ENCODE measurements around the gene SLC1A2. TPM values are rescaled to one million over a fixed set of nuclear protein-coding genes. Genes with fewer than 3 reads are reported as not detected.

SLC1A2 gene
- polyA plus RNA-seq, 3 donors = 0.22 to 13.1 (median 0.37) TPM

DNA sequence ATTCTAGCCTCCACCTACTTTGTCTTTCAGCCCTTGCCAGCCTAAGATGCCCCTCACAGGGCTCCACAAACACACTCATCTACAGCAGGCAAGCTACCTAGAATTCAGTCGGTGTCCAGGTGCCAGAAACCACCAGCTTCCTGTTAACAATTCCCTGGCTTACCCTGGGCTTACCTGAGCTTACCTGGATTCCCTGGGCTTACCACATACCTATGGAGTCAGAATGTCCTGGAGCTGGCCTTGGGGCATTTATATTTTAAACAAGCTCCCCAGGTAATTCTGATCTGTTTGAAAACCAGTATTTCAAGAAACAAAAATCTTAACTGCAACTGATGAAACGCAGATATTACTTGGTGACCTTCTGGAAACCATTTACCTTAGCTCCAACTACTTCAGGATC, 123.6 kb downstream of the SLC1A2 start:
- 50 to 93% (median 90%) methylated on average over 2 of the region's 2 CpGs for WGBS, 3 donors
- H3K27ac ChIP-seq (ENCODE audit: low read depth, low read length) = no peak overlapping the region

GRCh38 chr11:35293699-35294098, 125.7 kb downstream of the SLC1A2 start:
- 98 to 99% (median 98%) methylated on average over 4 of the region's 4 CpGs for WGBS, 3 donors
- no peak overlapping the region for H3K27ac ChIP-seq (ENCODE audit: low read depth, low read length)

DNA sequence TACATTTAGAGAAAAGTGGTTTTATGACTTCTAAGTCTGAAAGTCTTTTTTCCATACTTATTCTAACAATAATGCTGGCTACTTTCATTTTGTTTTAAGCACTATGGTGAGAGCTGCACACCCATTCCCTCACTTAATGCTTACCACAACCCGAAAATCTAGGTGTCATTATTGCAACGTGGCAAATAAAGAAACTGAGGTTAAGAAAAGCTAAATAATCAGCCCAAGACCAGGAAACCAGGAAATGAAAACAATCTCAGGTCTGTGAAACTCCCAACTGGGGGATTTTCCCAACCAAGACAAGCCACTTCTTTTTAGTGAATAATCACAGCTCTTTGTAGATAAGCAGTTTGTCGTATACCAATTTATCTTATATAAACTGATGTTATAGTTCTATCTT, 126.3 kb downstream of the SLC1A2 start:
- 61 to 67% (median 63%) methylated on average over 3 of the region's 3 CpGs for WGBS, 3 donors
- H3K27ac ChIP-seq (ENCODE audit: low read depth, low read length) = no peak overlapping the region

GRCh38 chr11:35292279-35292678, 127.1 kb downstream of the SLC1A2 start:
- WGBS, 3 donors = 77 to 87% (median 83%) methylated on average over 5 of the region's 5 CpGs
- no peak overlapping the region for H3K27ac ChIP-seq (ENCODE audit: low read depth, low read length)

GRCh38 chr11:35290876-35291275, 128.5 kb downstream of the SLC1A2 start:
- 69 to 74% (median 73%) methylated on average over 3 of the region's 3 CpGs for WGBS, 3 donors

DNA sequence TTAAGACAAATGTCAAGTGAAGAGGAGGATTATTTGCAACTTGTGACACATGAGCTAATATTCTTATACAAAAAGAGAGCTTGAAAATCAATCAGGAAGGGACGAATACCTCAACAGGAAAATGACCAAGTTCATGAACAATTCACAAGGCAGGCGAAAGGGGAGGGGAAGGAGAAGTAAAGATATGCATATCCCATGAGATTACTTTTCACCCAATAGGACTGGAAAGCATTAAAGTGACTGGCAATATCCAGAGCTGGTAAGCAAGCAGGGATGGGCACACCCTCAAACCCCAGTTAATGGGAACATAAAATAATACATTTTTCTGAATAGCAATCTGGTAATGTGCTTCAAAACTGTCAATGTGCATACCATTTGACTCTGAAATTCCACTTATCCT, 129.5 kb downstream of the SLC1A2 start:
- H3K27ac ChIP-seq (ENCODE audit: low read depth, low read length) = no peak overlapping the region
- WGBS, 3 donors = 56 to 84% (median 60%) methylated on average over 2 of the region's 2 CpGs

More at GRCh38 chr11:35290876-35291275, 128.5 kb downstream of the SLC1A2 start:
- no peak overlapping the region for H3K27ac ChIP-seq (ENCODE audit: low read depth, low read length)

- no peak overlapping the region for H3K27ac ChIP-seq (ENCODE audit: low read depth, low read length)
Measured at GRCh38 chr11:35288817-35289541, 130.4 kb downstream of the SLC1A2 start.

GRCh38 chr11:35288309-35288708, 131.0 kb downstream of the SLC1A2 start:
- 69 to 94% (median 75%) methylated on average over 3 of the region's 3 CpGs for WGBS, 3 donors

More at GRCh38 chr11:35288817-35289541, 130.4 kb downstream of the SLC1A2 start:
- WGBS, 3 donors = 60 to 83% (median 61%) methylated on average over 5 of the region's 5 CpGs

GRCh38 chr11:35287344-35287890, 131.9 kb downstream of the SLC1A2 start:
- H3K27ac ChIP-seq (ENCODE audit: low read depth, low read length) = no peak overlapping the region
- 93 to 94% (median 94%) methylated on average over 5 of the region's 5 CpGs for WGBS, 3 donors

More at GRCh38 chr11:35288309-35288708, 131.0 kb downstream of the SLC1A2 start:
- H3K27ac ChIP-seq (ENCODE audit: low read depth, low read length) = no peak overlapping the region

DNA sequence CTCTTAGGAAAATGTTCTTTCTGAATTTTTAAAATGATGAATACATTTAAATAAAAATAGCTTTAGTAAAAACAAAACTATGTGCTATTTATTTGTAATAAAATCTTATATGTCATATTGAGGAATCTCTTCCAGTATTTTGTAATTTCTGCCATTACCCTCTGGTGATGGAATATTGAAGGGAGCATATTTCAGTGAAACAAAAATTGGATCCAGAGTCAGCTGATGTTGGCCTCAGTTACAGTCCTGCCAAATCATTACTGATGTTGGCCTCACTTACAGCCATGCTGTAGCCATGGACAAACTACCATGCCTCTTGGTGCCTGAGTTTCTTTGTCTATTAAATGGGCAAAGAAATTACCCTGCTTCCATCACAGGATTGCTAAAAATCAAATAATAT, 133.2 kb downstream of the SLC1A2 start:
- H3K27ac ChIP-seq (ENCODE audit: low read depth, low read length) = no peak overlapping the region

DNA sequence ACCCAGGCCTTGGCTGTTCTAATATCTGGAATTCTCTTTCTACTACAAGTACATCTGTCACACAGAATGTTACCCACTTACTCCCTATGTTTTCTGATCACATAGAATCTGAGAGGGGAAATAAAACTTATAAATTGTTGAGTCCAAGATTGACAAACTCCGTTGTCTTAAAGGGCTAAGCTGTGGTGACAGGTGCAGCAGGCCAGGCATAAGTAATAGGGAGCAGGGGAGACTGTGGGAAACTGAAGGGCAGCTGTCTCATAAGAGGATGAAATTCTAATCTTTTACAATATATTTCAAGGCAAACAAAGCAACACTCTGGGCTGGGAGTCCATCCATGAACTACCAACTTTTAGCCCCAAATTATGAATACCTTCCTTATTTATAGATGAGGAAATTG, 133.9 kb downstream of the SLC1A2 start:
- no peak overlapping the region for H3K27ac ChIP-seq (ENCODE audit: low read depth, low read length)
- WGBS, 3 donors = 90 to 99% (median 91%) methylated on average over 1 of the region's 1 CpG

DNA sequence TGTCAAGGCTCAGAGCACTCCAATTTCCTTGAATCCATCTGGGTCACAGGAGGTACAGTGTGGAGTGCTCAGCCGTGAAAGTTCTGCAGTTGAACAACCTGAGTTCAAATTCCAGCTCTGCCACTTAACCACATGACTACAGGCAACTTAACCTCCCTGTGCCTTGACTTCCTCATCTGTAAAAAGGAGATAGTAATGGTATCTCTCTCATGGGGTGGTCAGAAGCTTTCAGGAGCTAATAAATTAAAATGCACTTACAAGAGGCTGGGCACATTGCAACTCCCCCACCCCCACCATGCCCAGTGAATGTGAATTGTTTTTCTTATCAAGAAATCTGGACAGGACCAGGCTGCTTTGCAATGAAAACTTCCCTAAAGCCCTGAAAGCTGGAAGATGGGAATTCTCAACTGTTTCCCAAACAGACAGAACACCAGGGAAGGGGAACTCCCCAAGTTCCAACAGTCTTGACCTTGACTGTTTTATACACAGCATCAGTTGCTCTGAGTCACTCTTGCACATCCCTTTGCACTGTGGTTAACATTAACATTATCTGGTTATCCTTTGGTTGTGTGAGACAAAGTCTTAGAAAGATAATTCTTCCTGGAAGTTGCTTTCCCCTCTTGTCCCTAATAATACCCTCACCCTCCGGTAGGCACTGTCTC, 137.0 kb downstream of the SLC1A2 start:
- 63 to 89% (median 75%) methylated on average over 2 of the region's 2 CpGs for WGBS, 3 donors
- peak overlapping the region; percentile 34 for H3K27ac ChIP-seq (ENCODE audit: low read depth, low read length)

- no peak overlapping the region for H3K27ac ChIP-seq (ENCODE audit: low read depth, low read length)
- WGBS, 3 donors = 42 to 89% (median 55%) methylated on average over 5 of the region's 5 CpGs
Measured at GRCh38 chr11:35281169-35281688, 138.1 kb downstream of the SLC1A2 start.

DNA sequence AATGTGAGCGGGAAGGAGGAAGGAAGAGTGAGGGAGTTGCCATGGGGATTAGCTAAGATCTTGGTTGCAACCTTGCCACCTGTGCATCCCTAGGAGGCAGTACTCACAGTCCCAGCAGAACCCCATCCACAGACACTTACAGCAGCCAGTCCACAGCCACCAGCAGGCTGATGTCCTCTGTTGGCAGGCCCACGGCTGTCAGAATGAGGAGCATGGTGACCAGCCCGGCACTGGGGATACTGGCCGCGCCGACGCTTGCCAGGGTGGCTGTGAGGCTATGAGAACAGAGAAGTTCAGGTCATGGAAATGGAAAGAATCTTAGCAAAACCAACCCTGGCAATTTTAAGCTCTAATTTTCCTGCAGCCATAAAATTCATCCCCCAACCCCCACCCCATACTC, 138.6 kb downstream of the SLC1A2 start:
- 83 to 98% (median 90%) methylated on average over 7 of the region's 7 CpGs for WGBS, 3 donors

GRCh38 chr11:35277827-35278226, 141.5 kb downstream of the SLC1A2 start:
- WGBS, 3 donors = 91 to 98% (median 94%) methylated on average over 2 of the region's 2 CpGs
- H3K27ac ChIP-seq (ENCODE audit: low read depth, low read length) = no peak overlapping the region

More for the DNA sequence above, 138.6 kb downstream of the SLC1A2 start:
- H3K27ac ChIP-seq (ENCODE audit: low read depth, low read length) = no peak overlapping the region

DNA sequence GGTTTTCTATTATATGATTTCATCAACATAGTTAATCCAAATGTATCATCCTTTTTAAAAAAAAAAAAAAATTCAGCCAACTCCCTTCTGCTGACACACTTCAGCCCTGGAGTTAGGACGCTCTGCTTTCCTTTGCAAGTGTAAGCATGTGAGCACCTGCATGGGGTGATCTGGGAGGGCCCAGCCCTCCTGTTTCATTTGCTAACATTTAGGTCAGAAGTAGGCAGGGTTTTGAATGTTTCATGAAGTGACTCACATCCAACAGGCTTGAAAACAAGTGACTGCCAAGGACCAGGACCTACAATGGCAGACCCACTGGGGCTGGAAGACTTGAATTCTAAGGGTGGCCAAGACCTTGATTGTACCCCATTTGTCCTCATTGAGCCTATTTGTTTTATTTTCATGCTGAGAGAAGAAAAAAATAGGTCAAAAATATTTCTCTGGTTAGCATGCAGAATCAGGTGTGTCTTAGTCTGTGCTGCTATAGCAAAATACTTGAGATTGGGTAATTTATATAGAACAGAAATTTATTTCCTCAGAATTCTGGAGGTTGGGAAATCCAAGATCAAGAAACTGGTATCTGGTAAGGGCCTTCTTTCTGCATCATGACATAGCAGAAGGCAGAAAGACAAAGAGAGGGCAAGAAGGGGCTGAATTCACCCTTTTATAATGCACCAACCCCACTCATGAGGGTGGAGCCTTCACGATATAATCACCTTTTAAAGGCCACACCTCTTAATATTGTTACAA, 142.8 kb downstream of the SLC1A2 start:
- WGBS, 3 donors = 70 to 91% (median 75%) methylated on average over 2 of the region's 2 CpGs
- no peak overlapping the region for H3K27ac ChIP-seq (ENCODE audit: low read depth, low read length)

DNA sequence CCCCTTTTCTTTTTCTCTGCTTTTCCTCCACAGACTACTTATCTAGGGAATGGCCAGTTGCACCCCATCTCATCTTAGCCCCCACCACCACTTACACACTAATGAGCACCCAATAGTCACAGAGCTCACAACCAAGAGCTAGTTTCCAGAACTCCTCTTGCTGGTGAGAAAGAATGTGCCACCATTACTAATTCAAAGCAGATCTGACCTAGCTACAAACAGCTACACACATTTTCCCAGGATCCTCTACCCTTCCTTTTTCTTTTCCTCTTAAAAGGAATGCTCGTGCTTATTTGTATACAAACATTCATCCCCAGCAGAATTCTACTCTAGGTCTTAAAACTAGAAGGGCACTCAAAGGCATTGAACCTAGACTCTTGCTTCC, 143.6 kb downstream of the SLC1A2 start:
- WGBS, 3 donors = 36 to 80% (median 57%) methylated on average over 1 of the region's 1 CpG

GRCh38 chr11:35274909-35275785, 144.2 kb downstream of the SLC1A2 start:
- 24 to 57% (median 54%) methylated on average over 6 of the region's 6 CpGs for WGBS, 3 donors
- H3K27ac ChIP-seq (ENCODE audit: low read depth, low read length) = no peak overlapping the region

More for the DNA sequence above, 143.6 kb downstream of the SLC1A2 start:
- H3K27ac ChIP-seq (ENCODE audit: low read depth, low read length) = no peak overlapping the region
